HG03460 (cell line): ENCODE data around the gene GNRH2.
"Not testable (repeated sequence)": the region's sequence is repeated elsewhere in the genome, so short reads cannot be mapped to it uniquely, and the experiment has no call there.

Experiments
- ATAC-seq: cut with Tn5 transposase; IDR thresholded peaks from one replicate; pipeline ENCODE4 v1.9.1; 2021; ENCODE audit not compliant: unreplicated experiment

The GNRH2 gene

GRCh38 chr20:3041854-3042409 is 1.5 kb upstream of the GNRH2 start:
- no peak for ATAC-seq

GRCh38 chr20:3042625-3043024 is 797 bp upstream of the GNRH2 start:
- no peak for ATAC-seq

GRCh38 chr20:3044336-3044965 is 1.0 kb downstream of the GNRH2 start:
- ATAC-seq = no peak

GRCh38 chr20:3045042-3045815 is 1.8 kb downstream of the GNRH2 start:
- ATAC-seq = peak; percentile 43

GRCh38 chr20:3045816-3046676 is 2.6 kb downstream of the GNRH2 start, which contains the start of gene MRPS26:
Gene MRPS26 (plus strand): TSS chr20:3046052. CDS start chr20:3046069, 17 bp downstream.
- peak; percentile 88 for ATAC-seq

- ATAC-seq = no peak
Observed at GRCh38 chr20:3046677-3047462, 3.4 kb downstream of the GNRH2 start.

- no peak for ATAC-seq
Observed at GRCh38 chr20:3047486-3048419, 4.3 kb downstream of the GNRH2 start.

- ATAC-seq = no peak
Observed at GRCh38 chr20:3051385-3052019, 8.1 kb downstream of the GNRH2 start.

GRCh38 chr20:3059489-3059888 is 16.1 kb downstream of the GNRH2 start:
- no peak for ATAC-seq

- not testable (repeated sequence) for ATAC-seq
Observed at GRCh38 chr20:3064119-3064518, 20.7 kb downstream of the GNRH2 start.

- ATAC-seq = no peak
Observed at GRCh38 chr20:3067139-3068014, 24.0 kb downstream of the GNRH2 start.

- ATAC-seq = no peak
Observed at GRCh38 chr20:3068075-3068474, 24.7 kb downstream of the GNRH2 start.

- no peak for ATAC-seq
Observed at GRCh38 chr20:3068986-3069900, 25.8 kb downstream of the GNRH2 start.

- ATAC-seq = no peak
Observed at GRCh38 chr20:3070725-3071124, 27.3 kb downstream of the GNRH2 start.

- no peak for ATAC-seq
Observed at GRCh38 chr20:3071266-3071609, 27.8 kb downstream of the GNRH2 start.

- ATAC-seq = no peak
Observed at GRCh38 chr20:3071610-3072529, 28.4 kb downstream of the GNRH2 start, which contains the start of gene OXT. Gene OXT (plus strand): TSS chr20:3071620. CDS start chr20:3071656, 36 bp downstream.
